C1 segment of cervical spinal cord (tissue), 14 donors: ENCODE measurements around the gene IRF4.
A peak's percentile ranks its signal among the peaks of the same experiment; 100 is the strongest.

ENCODE experiments used
- DNase-seq, 14 donors: peaks; one replicate each; lab custom pipeline; 2025; lab: John Stamatoyannopoulos, UW

IRF4 gene

DNA sequence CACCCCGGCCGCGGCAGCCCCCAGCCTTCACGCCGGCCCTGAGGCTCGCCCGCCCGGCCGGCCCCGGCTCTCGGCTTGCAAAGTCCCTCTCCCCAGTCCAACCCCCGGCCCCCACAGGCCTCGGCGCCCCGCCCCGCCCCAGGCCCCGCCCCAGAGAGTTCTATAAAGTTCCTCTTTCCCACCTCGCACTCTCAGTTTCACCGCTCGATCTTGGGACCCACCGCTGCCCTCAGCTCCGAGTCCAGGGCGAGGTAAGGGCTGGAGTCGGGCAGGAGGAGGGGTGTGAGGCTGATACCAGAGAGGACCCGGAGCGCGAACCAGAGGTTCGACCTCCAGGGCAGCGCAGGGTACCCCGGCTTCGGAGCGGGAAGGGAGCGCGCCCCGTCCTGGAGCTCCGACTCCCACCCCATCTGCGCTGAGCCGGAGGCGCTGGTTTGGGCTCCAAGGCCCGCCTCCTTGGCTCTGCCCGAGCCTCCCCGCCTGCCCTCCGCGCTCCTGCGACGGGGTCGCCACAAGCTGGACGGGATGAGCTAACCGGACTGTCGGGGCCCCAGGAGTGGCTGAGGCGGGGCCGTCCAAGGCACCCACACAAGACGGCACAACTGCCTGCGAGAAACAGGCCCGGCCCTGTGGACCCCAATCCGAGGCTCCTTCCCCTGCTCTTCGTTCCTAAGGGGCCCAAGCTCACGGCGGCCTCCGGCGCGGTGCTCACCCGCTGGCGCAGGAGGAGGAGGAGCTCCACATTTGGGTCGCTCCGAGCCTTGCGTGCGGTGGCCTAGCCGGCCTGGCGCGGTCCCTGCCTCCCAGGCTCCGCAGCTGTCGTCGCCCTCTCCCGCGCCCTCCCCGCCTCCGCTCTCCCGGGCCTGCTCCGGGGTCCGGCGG is at the start of gene IRF4:
Gene IRF4, plus strand, starts transcription at position 194 of the 882 bp plus-strand sequence. CDS start 1,401 bp downstream, outside the sequence.
- peak in 1 of 14 donors; percentile 5 for DNase-seq

DNA sequence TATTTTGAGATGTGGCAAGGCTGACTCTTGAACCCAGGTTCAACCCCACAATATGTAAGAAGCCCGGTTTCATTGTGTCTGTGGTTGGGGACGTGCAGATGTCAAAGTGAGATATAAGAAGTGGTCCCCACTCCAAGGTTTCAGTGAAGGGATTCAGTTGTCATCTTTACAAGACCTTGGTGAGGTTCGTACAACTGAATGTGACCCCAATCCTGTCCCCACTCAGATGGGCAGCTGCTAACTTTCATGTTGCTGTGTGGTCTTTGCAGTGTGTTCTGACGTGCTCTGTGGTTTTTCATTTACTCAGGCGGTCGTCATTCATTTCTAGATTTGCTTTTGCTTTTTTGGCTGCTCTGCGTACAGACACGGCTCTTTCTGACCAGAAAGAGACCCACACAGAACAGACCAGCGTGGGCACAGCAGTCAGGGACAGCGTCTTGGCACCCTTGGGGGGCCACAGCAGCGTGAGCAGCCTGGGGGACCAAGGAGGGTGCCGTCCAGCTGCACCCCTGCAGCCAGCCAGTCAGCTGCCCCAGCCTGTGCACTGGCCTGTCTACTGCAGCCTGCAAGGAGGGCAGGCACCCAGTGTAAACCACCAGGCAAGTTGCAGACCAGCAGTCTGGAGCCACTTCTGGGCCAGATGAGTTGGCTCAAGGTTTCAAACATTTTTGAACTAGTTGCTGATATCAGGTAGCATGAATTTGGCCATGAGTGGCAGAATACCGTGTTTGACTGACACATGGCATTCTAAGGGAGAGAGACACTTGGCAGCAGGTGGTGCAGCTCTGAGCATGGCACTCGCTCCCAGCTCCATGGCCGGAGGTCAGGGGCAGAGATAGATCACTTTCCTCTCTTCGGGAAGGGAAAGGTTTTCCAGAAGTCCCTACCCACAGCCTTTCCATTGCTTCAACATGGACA is 49.4 kb upstream of the IRF4 start:
- DNase-seq, result no peak

DNA sequence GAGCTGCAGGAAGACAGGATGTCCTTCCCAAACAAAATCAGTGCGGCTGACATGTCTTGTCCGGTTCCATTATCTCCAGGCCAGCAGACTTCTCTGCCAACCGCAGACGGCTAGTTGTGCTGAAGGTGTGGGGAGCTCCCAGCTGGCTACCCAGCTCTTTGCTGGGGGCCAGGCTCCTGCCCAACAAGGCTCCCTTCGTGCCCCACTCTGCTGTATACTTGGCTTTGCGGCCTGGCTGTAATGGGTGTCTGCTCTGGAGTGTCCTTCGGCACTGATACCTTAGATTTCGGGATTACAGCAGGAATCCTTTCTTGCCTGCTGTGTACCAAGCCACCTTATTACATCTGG is 48.7 kb upstream of the IRF4 start:
- no peak for DNase-seq

DNA sequence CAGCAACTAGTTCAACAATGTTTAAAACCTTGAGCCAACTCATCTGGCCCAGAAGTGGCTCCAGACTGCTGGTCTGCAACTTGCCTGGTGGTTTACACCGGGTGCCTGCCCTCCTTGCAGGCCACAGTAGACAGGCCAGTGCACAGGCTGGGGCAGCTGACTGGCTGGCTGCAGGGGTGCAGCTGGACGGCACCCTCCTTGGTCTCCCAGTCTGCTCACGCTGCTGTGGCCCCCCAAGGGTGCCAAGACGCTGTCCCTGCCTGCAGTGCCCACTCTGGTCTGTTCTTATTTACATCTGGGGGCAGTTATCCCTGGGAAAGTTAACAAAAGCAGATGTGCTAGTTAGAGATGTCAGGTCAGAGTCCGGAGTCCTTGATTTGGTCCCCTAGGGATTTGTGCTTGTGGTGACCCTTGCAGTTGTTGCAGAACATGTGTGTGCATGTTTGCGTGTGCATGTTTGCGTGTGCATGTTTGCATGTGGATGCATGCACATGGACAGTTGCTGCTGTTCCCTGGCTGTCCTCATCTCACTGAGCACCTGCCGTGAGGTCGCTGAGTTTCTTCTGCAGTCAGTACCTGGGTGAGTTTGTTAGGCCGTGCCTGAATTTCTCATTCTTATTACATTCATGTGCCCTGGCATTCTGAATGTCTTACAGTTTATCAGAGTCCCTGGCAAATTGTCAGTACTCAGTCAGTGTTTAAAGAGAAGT is 48.2 kb upstream of the IRF4 start:
- no peak for DNase-seq

DNA sequence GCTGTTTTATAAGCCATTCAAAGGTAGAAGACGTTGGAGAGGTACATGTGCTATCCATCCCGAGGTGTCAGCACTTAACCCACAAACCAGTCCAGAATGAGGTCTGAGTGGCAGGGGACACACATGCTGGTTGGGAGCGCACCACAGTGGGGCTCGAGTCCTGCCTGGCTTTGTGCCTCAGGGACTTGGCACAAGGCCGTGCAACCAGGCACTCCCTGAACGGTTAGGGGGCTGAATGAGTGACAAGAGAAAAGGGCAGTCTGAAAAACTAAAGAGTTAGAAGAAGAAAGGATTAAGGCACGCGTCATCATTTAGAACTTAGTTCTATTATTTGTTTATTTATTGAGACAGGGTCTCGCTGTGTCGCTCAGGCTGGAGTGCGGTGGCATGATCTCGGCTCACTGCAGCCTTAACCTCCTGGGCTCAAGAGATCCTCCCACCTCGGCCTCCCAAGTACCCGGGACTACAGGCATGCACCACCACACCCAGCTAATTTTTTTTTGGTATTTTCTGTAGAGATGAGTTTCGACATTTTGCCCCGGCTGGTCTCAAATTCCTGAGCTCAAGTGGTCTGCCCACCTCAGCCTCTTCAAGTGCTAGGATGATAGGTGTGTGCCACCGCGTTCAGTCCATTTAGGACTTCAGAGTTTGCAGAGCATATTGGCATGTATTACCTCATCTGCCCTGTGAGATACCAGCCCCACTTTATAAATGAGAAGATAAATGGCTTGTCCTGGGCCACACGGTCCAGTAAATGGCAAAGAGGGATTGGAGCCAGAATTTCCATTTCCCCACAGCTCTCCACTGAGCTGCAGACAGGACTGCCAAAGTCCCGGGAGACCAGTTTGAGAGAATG is 47.4 kb upstream of the IRF4 start:
- no peak for DNase-seq

DNA sequence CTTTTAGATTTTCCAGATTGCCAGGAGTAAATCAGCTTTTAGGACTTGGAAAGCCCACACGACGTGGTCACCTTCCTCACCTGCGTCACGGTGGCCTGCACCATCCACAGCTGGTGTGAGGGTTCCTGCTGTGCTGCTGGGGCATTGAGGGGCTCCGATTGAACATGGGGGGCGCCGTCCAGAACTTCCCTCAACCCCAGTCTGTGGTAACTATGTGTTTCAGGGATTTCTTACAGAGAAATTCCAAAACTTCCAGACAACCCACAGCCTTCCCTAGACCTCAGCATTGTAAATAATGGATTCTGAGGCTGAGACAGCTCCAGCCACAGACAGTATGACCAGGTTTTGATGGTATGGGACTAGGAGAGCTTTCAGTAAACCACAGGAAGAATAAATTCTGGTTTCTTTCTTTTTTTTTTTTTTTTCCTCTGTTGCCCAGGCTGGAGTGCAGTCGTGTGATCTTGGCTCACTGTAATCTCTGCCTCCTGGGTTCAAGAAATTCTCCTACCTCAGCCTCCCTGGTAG is 46.7 kb upstream of the IRF4 start:
- no peak for DNase-seq

DNA sequence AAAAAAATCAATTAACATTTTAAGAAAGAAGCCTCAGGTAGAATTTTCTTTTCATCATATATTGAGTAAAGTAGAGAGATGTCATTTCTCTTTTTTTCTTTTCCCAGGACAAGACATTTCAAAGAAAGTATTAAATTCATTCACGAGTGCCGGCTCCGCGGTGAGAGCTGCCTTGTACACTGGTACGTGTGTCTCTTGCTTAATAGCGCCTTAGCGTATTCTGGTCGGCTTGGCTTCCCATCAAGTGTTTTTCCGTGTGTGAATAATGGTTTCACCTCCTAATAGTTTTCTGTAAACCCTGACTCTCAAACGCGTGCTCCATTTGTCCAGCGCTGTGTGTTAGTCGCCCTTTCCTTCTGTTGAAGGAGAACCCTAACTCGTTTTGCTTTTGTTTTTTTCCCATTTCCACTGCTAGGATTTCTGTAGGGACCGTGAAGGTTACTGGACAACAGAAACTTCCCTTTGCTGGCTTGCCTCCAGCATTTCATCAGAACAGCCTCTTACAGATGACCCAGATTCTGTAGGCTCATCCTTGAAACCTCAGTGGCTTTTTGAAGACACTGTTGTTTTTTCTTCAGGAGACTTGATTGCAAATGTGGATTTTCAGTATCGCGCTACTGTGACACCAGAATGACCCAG is 45.7 kb upstream of the IRF4 start:
- DNase-seq, result no peak

DNA sequence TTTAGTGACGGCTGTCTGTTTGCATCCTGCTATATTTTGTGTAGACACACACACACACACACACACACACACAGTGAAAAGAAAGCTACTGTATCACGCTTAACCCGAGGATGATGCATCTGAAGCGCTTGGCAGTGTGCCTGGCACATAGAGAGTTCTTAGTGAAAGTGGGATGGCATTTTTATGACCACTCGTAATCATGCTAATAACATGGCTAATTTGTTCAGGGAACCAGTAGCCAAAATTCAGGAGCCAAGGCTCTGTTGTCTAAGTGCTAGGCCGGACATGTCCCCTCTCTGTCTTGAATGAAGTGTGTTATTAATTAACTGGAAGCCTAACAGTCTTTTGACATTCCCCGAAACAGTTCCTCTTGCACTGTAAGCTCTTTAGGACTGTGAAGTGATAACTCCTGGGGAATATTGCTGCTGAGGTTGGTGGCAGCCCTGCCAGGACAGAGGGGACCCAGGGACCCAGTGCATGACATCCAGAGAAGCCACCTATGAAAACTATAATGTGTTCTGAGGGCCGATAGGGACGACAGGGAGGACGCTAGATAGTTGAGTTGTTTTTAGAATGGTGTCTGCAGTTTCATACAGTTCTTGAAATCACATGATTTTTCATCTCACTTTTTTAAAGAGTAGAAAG is 45.0 kb upstream of the IRF4 start:
- DNase-seq, result no peak

DNA sequence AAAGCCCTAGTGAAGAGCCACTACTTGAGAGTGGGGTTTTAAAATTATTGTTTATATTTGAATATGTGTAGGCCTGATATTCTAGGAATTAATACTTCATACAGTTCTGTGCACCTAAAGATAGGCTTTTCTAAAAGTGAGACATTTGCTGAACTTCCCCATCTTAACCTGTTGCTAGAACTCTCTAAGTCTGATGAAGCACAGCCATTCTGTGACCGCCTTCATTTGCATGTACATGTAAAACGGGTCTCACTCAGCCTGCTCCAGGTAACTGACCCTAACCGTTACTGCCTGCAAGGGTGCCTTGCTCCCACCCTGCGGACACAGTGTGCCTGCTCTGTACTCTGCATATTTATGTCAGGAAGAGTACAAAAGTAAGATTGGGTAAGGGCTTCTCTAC is 44.3 kb upstream of the IRF4 start:
- no peak for DNase-seq

DNA sequence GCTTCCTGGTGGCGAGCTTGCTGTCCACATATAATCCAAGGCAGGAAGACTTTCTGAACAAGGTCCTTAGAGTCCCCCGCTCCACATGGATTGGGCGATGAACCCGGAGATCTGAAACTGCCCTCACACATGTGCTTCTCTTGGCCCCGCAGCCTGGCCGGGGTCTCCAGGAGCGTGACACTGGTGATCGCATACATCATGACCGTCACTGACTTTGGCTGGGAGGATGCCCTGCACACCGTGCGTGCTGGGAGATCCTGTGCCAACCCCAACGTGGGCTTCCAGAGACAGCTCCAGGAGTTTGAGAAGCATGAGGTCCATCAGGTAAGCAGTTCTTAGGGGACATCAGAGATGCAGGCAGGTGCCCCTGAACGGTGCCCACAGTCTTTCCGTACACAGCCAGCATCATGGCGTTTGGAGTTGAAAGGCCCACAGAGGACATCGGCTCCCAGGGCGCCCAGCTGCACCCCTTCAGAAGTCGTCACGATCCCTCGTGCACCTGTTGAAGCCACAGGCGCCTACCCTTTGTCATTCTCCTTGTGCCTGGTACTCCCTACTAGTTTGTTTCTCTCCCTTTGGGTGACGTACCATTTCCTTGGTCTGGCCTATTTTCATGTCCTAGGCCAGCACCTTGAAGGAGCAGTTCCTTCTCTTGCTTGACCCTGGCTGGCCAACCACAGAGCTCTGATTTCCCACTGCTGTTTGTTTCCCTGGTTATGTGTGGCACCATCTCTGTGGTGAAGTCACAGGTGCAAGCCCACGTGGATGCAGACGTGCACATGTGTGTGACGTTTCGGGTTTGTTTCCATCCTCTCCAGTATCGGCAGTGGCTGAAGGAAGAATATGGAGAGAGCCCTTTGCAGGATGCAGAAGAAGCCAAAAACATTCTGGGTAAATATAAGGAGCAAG is 43.3 kb upstream of the IRF4 start:
- DNase-seq, result no peak

DNA sequence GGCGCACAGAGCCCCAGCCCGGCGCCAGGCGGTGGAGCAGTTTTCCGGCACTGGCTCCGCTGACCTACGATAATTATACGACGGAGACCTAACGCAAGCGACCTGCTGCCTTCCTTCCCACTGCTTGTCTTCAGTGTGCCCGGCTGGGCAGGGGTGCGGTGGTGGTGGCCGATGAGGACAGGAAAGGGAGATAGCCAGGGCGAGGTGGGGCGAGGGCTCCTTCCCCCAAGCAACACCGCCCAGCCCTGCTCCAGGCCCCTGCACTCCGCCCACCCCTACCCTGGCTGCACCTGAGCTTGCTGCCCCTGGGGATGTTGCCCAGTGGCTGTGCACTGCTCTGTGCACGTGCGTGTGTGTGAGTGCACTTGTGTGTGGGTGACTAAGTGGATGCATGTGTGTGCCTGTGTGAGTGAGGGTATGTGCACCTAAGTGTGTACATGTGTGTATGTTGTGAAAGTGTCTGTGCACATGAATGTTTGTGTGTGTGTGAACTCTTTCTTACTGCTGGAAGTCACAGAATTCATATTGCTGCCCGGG is 42.6 kb upstream of the IRF4 start:
- no peak for DNase-seq

DNA sequence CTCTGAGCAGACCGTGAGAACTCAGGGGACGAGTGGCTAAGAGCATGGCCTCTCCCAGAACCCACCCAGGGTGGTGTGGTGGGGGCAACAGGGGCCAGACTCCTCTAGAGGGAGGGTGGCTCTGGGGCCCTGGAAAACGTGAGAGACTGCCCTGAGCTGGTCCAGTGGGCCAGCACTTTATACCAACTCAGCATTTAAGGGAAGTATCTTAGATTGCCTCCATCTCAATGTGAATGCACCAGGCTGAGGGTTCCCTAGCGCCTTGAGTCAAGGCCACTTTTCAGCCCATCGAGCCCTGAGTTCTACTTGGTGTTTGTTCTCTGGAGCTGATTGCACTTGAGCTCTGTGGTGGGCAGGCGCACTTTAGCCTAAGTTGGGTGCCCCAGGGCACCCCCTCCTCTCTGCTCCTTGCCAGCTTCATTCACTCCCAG is 42.0 kb upstream of the IRF4 start:
- DNase-seq, result no peak

DNA sequence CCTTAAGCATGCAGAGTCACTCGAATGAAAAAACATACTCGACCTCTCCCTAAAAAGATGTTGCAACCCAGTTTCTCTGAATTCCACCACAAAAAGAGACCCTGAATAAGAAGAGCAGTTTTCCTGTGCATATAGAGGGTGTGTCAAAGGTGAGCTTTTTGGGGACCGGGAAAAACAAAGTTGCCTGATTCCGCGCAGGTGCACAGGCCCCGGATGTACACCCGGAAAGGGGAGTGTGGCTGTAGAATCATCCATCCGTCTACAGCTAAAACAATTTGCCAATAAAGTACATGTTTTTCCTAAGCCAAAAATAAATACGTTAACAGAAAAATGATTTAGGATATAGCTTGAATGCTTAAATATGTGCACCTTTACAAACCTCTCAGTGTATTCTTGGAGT is 41.2 kb upstream of the IRF4 start:
- no peak for DNase-seq

DNA sequence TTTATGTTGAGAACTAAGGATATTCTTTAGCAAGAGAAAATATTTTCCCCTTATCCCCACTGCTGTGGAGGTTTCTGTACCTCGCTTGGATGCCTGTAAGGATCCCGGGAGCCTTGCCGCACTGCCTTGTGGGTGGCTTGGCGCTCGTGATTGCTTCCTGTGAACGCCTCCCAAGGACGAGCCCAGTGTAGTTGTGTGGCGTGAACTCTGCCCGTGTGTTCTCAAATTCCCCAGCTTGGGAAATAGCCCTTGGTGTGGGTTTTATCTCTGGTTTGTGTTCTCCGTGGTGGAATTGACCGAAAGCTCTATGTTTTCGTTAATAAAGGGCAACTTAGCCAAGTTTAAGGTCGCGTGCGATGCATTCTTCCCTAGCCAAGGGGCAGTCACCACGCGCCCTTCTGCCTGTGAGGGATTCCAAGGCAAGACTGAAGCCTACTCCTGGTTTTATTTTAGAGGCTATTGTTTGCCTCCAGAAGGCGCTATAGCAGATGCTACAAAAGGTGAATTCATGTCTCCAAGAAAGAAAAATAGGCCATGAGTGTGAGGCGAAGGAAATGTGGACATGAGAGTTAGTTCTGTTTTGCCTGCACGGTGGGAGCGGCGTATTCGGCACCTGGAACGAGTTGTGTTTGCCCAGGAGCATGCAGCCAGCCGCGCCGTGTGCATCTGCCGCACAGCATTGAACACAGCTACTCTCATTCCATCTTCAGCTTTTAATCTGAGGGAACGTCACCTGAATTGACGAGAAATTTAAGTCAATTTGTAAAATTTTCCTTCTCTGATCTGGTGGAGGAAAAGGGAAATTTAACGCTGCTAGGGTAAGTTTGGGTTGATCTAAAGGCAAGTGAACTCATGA is 40.3 kb upstream of the IRF4 start:
- no peak for DNase-seq

DNA sequence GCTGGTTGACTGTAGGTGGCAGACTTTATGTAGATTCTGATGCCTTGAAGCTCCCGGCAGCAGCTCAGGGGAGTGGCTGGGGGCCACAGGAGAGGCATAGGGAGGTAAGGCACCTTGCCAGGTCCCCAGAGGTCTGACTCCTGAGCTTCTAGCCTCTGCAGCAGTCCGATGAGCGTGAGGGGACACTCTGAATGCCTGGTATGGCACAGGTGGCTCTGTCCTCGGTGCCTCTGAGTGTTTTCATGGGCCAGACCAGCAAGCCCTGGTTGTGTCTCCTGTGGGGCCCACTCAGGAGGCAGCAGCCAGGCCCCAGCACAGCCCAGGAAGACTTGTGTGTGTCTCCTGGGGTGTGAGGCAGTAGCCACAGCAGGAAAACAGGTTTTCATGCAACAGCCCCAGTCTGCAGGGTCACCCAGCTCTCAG is 39.7 kb upstream of the IRF4 start:
- no peak for DNase-seq

DNA sequence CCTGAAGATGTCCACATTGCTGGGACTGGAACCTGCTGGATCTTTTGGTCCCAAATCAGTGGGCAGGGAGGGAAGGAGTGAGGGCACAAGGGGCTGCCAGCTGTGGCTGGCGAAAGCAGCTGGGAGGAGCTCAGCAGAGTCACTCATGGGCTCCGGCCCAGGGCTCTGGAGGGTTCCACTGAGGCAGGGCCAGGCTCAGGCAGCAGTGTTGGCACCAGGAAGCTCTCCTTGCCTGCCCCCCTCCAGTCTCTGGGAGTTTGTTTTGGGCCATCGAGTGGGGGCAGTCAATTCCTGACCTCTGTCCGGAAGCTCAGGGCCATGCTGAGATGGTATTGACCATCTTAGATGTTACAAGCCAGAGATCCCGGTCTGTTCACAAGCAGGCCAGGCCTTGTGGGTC is 39.1 kb upstream of the IRF4 start:
- no peak for DNase-seq

DNA sequence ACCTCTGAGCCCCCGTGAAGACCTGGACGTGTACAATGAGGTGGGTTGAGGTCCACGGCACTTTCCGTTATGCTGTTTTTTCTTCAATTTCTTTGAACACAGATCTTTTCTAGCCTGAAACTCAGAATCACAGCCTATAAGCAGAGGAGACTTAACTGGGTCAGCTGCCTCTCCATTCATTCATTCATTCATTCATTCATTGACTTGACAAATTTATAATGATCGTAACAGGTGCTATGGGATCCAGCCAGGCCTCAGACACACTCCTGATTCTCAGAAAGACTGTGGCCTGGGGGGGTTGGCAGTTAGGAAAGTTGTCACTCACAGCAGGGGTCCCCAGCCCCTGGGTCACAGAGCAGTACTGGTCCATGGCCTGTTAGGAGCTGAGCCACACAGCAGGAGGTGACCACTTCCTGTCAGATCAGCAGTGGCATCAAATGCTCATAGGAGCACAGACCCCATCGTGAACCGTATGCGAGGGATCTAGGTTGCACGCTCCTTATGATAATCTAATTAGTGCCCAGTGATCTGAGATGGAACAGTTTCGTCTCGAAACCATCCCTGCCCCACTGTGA is 38.6 kb upstream of the IRF4 start:
- DNase-seq, result no peak
